ENCODE results near the gene CDC42BPB. TPM values are rescaled to one million over a fixed set of nuclear protein-coding genes. Genes with fewer than 3 reads are reported as not detected.
A peak's percentile ranks its signal among the peaks of the same experiment; 100 is the strongest.

The CDC42BPB gene
- total RNA-seq, 1 experiment from 2014 or later: 1.6 TPM

- Histone ChIP-seq H3K4me3 (ENCODE audit: low read length) (no peak overlapping the region), H2AFZ (ENCODE audit: low read length) (no peak overlapping the region), H3K4me1 (ENCODE audit: low read length) (peaks cover 44% of the 10 kb centered on the region), H3K9ac (ENCODE audit: low read length) (no peak overlapping the region), H3K27me3 (ENCODE audit: low read length) (no peaks in the 10 kb centered on the region), H3K4me2 (ENCODE audit: low read depth, low read length, poor library complexity, severe bottlenecking) (no peak overlapping the region), H3K27ac (ENCODE audit: low read length) (peak overlapping the region; percentile 62), H3K36me3 (ENCODE audit: insufficient read depth, low read length) (peaks cover 23% of the 10 kb centered on the region), H4K20me1 (ENCODE audit: insufficient read depth, low read depth, low read length) (no peaks in the 10 kb centered on the region), H3K79me2 (ENCODE audit: low read length) (no peaks in the 10 kb centered on the region), H3K9me3 (ENCODE audit: low read length) (no peaks in the 10 kb centered on the region), H3K9me2 (replicated peaks; ENCODE audit: insufficient read depth, low read length) (peaks cover 11% of the 10 kb centered on the region; the same call in 1 of the 2 replicates)
- DNase-seq: peak; percentile 40
Measured at GRCh38 chr14:102923925-102924486, 133.3 kb downstream of the CDC42BPB start.

- Histone ChIP-seq H3K9ac (ENCODE audit: low read length) (no peak overlapping the region), H3K4me3 (ENCODE audit: low read length) (no peak overlapping the region), H3K27ac (ENCODE audit: low read length) (0 out of 2 replicates have a peak overlapping the region, but pooled peaks have one; percentile 62), H3K9me2 (replicated peaks; ENCODE audit: insufficient read depth, low read length) (peaks cover 11% of the 10 kb centered on the region; the same call in 1 of the 2 replicates), H3K36me3 (ENCODE audit: insufficient read depth, low read length) (peaks cover 29% of the 10 kb centered on the region), H3K9me3 (ENCODE audit: low read length) (no peaks in the 10 kb centered on the region), H3K4me2 (ENCODE audit: low read depth, low read length, poor library complexity, severe bottlenecking) (no peak overlapping the region), H3K4me1 (ENCODE audit: low read length) (peaks cover 40% of the 10 kb centered on the region), H3K27me3 (ENCODE audit: low read length) (no peaks in the 10 kb centered on the region), H3K79me2 (ENCODE audit: low read length) (no peaks in the 10 kb centered on the region), H2AFZ (ENCODE audit: low read length) (no peak overlapping the region), H4K20me1 (ENCODE audit: insufficient read depth, low read depth, low read length) (no peaks in the 10 kb centered on the region)
- DNase-seq: no peak
Measured at GRCh38 chr14:102923201-102923924, 134.0 kb downstream of the CDC42BPB start.

GRCh38 chr14:102922490-102923200, 134.7 kb downstream of the CDC42BPB start, which contains the start of gene AMN:
Gene AMN, plus strand, starts transcription at chr14:102922663. Its CDS starts 26 bp downstream, at chr14:102922689.
- Histone ChIP-seq H3K27me3 (ENCODE audit: low read length) (no peaks in the 10 kb centered on the region), H3K36me3 (ENCODE audit: insufficient read depth, low read length) (peaks cover 33% of the 10 kb centered on the region), H4K20me1 (ENCODE audit: insufficient read depth, low read depth, low read length) (no peaks in the 10 kb centered on the region), H3K9me2 (replicated peaks; ENCODE audit: insufficient read depth, low read length) (peaks cover 11% of the 10 kb centered on the region; the same call in 1 of the 2 replicates), H3K9me3 (ENCODE audit: low read length) (no peaks in the 10 kb centered on the region), H3K27ac (ENCODE audit: low read length) (no peak within 1 kb of the TSS), H2AFZ (ENCODE audit: low read length) (no peak within 1 kb of the TSS), H3K4me3 (ENCODE audit: low read length) (no peak within 1 kb of the TSS), H3K4me1 (ENCODE audit: low read length) (peaks cover 39% of the 10 kb centered on the region), H3K79me2 (ENCODE audit: low read length) (no peaks in the 10 kb centered on the region), H3K4me2 (ENCODE audit: low read depth, low read length, poor library complexity, severe bottlenecking) (no peak within 1 kb of the TSS), H3K9ac (ENCODE audit: low read length) (no peak within 1 kb of the TSS)
- no peak for DNase-seq

GRCh38 chr14:102920998-102921304, 136.4 kb downstream of the CDC42BPB start:
- no peak overlapping the region for H3K27ac ChIP-seq (ENCODE audit: low read length)
- H3K4me2 ChIP-seq (ENCODE audit: low read depth, low read length, poor library complexity, severe bottlenecking): no peak overlapping the region
- no peaks in the 10 kb centered on the region for H3K27me3 ChIP-seq (ENCODE audit: low read length)
- no peaks in the 10 kb centered on the region for H4K20me1 ChIP-seq (ENCODE audit: insufficient read depth, low read depth, low read length)
- no peak overlapping the region for H3K4me3 ChIP-seq (ENCODE audit: low read length)
- H3K4me1 ChIP-seq (ENCODE audit: low read length): peaks cover 43% of the 10 kb centered on the region
- no peak overlapping the region for H3K9ac ChIP-seq (ENCODE audit: low read length)
- H2AFZ ChIP-seq (ENCODE audit: low read length): no peak overlapping the region
- peaks cover 33% of the 10 kb centered on the region for H3K36me3 ChIP-seq (ENCODE audit: insufficient read depth, low read length)
- DNase-seq: no peak
- peaks cover 11% of the 10 kb centered on the region; the same call in 1 of the 2 replicates for H3K9me2 ChIP-seq (replicated peaks; ENCODE audit: insufficient read depth, low read length)
- no peaks in the 10 kb centered on the region for H3K79me2 ChIP-seq (ENCODE audit: low read length)
- H3K9me3 ChIP-seq (ENCODE audit: low read length): no peaks in the 10 kb centered on the region

GRCh38 chr14:102920273-102920997, 136.9 kb downstream of the CDC42BPB start:
- no peaks in the 10 kb centered on the region for H3K9me3 ChIP-seq (ENCODE audit: low read length)
- no peak overlapping the region for H3K4me3 ChIP-seq (ENCODE audit: low read length)
- no peak overlapping the region for H2AFZ ChIP-seq (ENCODE audit: low read length)
- no peaks in the 10 kb centered on the region for H3K27me3 ChIP-seq (ENCODE audit: low read length)
- H3K4me1 ChIP-seq (ENCODE audit: low read length): peaks cover 43% of the 10 kb centered on the region
- DNase-seq: no peak
- no peaks in the 10 kb centered on the region for H3K79me2 ChIP-seq (ENCODE audit: low read length)
- H3K27ac ChIP-seq (ENCODE audit: low read length): no peak overlapping the region
- peaks cover 11% of the 10 kb centered on the region; the same call in 1 of the 2 replicates for H3K9me2 ChIP-seq (replicated peaks; ENCODE audit: insufficient read depth, low read length)
- H3K9ac ChIP-seq (ENCODE audit: low read length): no peak overlapping the region
- H4K20me1 ChIP-seq (ENCODE audit: insufficient read depth, low read depth, low read length): no peaks in the 10 kb centered on the region
- H3K36me3 ChIP-seq (ENCODE audit: insufficient read depth, low read length): peaks cover 33% of the 10 kb centered on the region
- no peak overlapping the region for H3K4me2 ChIP-seq (ENCODE audit: low read depth, low read length, poor library complexity, severe bottlenecking)

GRCh38 chr14:102918438-102918837, 138.9 kb downstream of the CDC42BPB start:
- H3K9ac ChIP-seq (ENCODE audit: low read length): peak overlapping the region; percentile 15; the same call in 1 of the 2 replicates
- H3K9me2 ChIP-seq (replicated peaks; ENCODE audit: insufficient read depth, low read length): peaks cover 11% of the 10 kb centered on the region; the same call in 1 of the 2 replicates
- H3K4me1 ChIP-seq (ENCODE audit: low read length): peaks cover 48% of the 10 kb centered on the region
- H3K4me2 ChIP-seq (ENCODE audit: low read depth, low read length, poor library complexity, severe bottlenecking): no peak overlapping the region
- H3K4me3 ChIP-seq (ENCODE audit: low read length): no peak overlapping the region
- H3K27ac ChIP-seq (ENCODE audit: low read length): peak overlapping the region; percentile 98
- H2AFZ ChIP-seq (ENCODE audit: low read length): no peak overlapping the region
- peaks cover 31% of the 10 kb centered on the region for H3K36me3 ChIP-seq (ENCODE audit: insufficient read depth, low read length)
- H3K79me2 ChIP-seq (ENCODE audit: low read length): no peaks in the 10 kb centered on the region
- H3K27me3 ChIP-seq (ENCODE audit: low read length): no peaks in the 10 kb centered on the region
- no peaks in the 10 kb centered on the region for H4K20me1 ChIP-seq (ENCODE audit: insufficient read depth, low read depth, low read length)
- H3K9me3 ChIP-seq (ENCODE audit: low read length): no peaks in the 10 kb centered on the region
- no peak for DNase-seq

GRCh38 chr14:102917469-102918211, 139.7 kb downstream of the CDC42BPB start:
- peak overlapping the region; percentile 98 for H3K27ac ChIP-seq (ENCODE audit: low read length)

More at GRCh38 chr14:102917469-102918211, 139.7 kb downstream of the CDC42BPB start:
- peak; percentile 94 for DNase-seq
- Histone ChIP-seq H3K9me3 (ENCODE audit: low read length) (no peaks in the 10 kb centered on the region), H3K4me3 (ENCODE audit: low read length) (peak overlapping the region; percentile 11; the same call in 1 of the 2 replicates), H2AFZ (ENCODE audit: low read length) (no peak overlapping the region), H3K9ac (ENCODE audit: low read length) (peak overlapping the region; percentile 76), H3K36me3 (ENCODE audit: insufficient read depth, low read length) (peaks cover 31% of the 10 kb centered on the region), H4K20me1 (ENCODE audit: insufficient read depth, low read depth, low read length) (no peaks in the 10 kb centered on the region), H3K9me2 (replicated peaks; ENCODE audit: insufficient read depth, low read length) (peaks cover 11% of the 10 kb centered on the region; the same call in 1 of the 2 replicates), H3K27me3 (ENCODE audit: low read length) (no peaks in the 10 kb centered on the region), H3K4me1 (ENCODE audit: low read length) (peaks cover 56% of the 10 kb centered on the region), H3K4me2 (ENCODE audit: low read depth, low read length, poor library complexity, severe bottlenecking) (peak overlapping the region; percentile 72), H3K79me2 (ENCODE audit: low read length) (no peaks in the 10 kb centered on the region)
